Smooth muscle cell (in vitro differentiated cells): ENCODE data around the gene IGSF3. TPM values are rescaled to one million over a fixed set of nuclear protein-coding genes. Genes with fewer than 3 reads are reported as not detected.
"Not testable (repeated sequence)": the region's sequence is repeated elsewhere in the genome, so short reads cannot be mapped to it uniquely, and the experiment has no call there.

Experiments
- DNase-seq: peaks from one replicate; lab custom pipeline; 2025; ENCODE audit not compliant: unreplicated experiment; lab: John Stamatoyannopoulos, UW
- H2AFZ ChIP-seq: fragments of 200-600 bp; sonication (generic); 2 replicates; pipeline ENCODE4 v1.6.0; 2016; ENCODE audit warnings: antibody characterized with exemption, low read depth, mild to moderate bottlenecking
- H3F3A ChIP-seq: fragments of 200-600 bp; sonication (generic); 2 replicates; pipeline ENCODE4 v1.6.0; 2017; ENCODE audit warnings: antibody characterized with exemption, low read depth
- H3K27ac ChIP-seq: fragments of 200-600 bp; sonication (generic); 2 replicates; pipeline ENCODE4 v1.5.1; 2016; ENCODE audit warnings: low read depth, mild to moderate bottlenecking
- H3K27me3 ChIP-seq: fragments of 200-600 bp; sonication (generic); 2 replicates; pipeline ENCODE4 v1.6.1; 2016; ENCODE audit warnings: low read depth, mild to moderate bottlenecking
- H3K36me3 ChIP-seq: fragments of 200-600 bp; sonication (generic); 2 replicates; pipeline ENCODE4 v1.5.1; 2016; ENCODE audit warnings: low read depth
- H3K4me1 ChIP-seq: fragments of 200-600 bp; sonication (generic); 2 replicates; pipeline ENCODE4 v1.5.1; 2016; ENCODE audit warnings: low read depth
- H3K4me2 ChIP-seq: fragments of 200-600 bp; sonication (generic); 2 replicates; pipeline ENCODE4 v1.6.0; 2016; ENCODE audit warnings: mild to moderate bottlenecking
- H3K4me3 ChIP-seq: fragments of 200-600 bp; sonication (generic); 2 replicates; pipeline ENCODE4 v1.5.1; 2016; ENCODE audit warnings: mild to moderate bottlenecking
- H3K79me2 ChIP-seq: fragments of 200-600 bp; sonication (generic); 2 replicates; pipeline ENCODE4 v1.6.0; 2016; ENCODE audit warnings: low read depth, mild to moderate bottlenecking
- H3K9ac ChIP-seq: fragments of 200-600 bp; sonication (generic); 2 replicates; pipeline ENCODE4 v1.6.0; 2016; ENCODE audit warnings: low read depth
- H3K9me3 ChIP-seq: fragments of 200-600 bp; sonication (generic); replicated peaks from 2 replicates; pipeline ENCODE4 v1.5.1; 2016; ENCODE audit warnings: low read depth
- H4K20me1 ChIP-seq: fragments of 200-600 bp; sonication (generic); 2 replicates; pipeline ENCODE4 v1.6.0; 2016; ENCODE audit warnings: low read depth
- WGBS: methylation state at CpG from one replicate; pipeline ENCODE4 v1.1.7; 2016; ENCODE audit warnings: low lambda C conversion rate; 5-methylcytosine and 5-hydroxymethylcytosine counted together
- polyA plus RNA-seq: library from polyadenylated mRNA; unstranded; fragments of >200 nt; fragmentation: Nextera tagmentation; extraction: Ambion mirVana; gene quantifications from 2 replicates; pipeline ENCODE4 v1.2.1, GENCODE V29; 2016
- total RNA-seq: library from RNA; depleted of rRNA; stranded (reverse); fragments of >200 nt; gene quantifications from 2 replicates; pipeline ENCODE4 v1.2.3, GENCODE V29; 2014

IGSF3 gene
- total and polyA plus RNA-seq, 2 experiments from 2014 or later, result 11.9 to 28.4 TPM

- H3K4me3 ChIP-seq, H3K27me3 ChIP-seq, H2AFZ ChIP-seq, H3K79me2 ChIP-seq, H3F3A ChIP-seq, DNase-seq, H3K9me3 ChIP-seq, H3K9ac ChIP-seq, H3K36me3 ChIP-seq, H4K20me1 ChIP-seq: not testable (repeated sequence)
- H3K4me1 ChIP-seq, result peaks cover 17% of the 10 kb centered on the region
- WGBS, result 78% methylated on average over 14 of the region's 16 CpGs
- peak overlapping the region; percentile 6 for H3K4me2 ChIP-seq
- H3K27ac ChIP-seq, result peak overlapping the region; percentile 47
These were observed 21.5 kb downstream of the IGSF3 start for GRCh38 chr1:116645802-116646672.

DNA sequence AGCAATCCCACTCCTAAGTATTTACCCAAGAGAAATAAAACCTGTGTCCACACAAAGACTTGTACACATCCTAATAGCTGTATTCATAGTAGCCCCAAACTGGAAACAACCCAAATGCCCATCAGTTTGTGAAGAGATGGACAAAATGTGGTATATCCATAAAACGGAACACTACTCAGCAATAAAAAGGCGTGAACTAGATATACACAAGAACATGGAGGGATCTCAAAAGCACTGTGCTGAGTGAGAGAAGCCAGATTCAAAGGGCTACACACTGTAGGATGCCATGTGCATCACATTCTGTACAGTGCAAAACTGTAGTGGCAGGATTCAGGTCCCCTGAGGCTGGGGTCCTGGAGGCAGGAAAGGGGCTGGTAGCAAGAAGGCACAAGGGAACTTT, 22.5 kb downstream of the IGSF3 start:
- H3K79me2 ChIP-seq, H3K4me2 ChIP-seq, H4K20me1 ChIP-seq, H3K27me3 ChIP-seq, H2AFZ ChIP-seq, H3K9me3 ChIP-seq, H3K27ac ChIP-seq, H3F3A ChIP-seq, H3K4me3 ChIP-seq, DNase-seq, H3K36me3 ChIP-seq, H3K9ac ChIP-seq: not testable (repeated sequence)
- peaks cover 17% of the 10 kb centered on the region for H3K4me1 ChIP-seq
- whole genome bisulfite sequencing, result 92% methylated on average over 2 of the region's 2 CpGs

DNA sequence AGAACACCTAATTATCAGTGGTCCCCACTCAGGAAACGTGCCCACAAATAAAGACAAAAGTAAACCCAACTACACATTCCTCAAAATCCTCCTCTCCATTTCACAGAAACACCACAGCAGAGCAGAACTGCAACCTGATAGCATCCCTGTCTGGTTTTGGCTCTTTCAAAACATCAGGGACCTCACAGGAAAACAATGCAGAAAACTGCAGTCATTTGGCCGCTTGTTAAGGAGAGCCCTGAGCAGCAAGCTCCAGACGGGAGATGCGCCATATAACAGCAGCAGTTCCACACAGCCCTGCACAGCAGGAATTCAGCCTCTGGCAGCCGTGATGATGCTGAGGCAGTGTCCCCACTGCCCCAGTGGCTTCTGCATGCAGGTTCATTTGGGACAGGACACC, 23.4 kb downstream of the IGSF3 start:
- not testable (repeated sequence) for H3K4me2 ChIP-seq, H3K36me3 ChIP-seq, H3K9me3 ChIP-seq, H3K4me3 ChIP-seq, DNase-seq, H3K79me2 ChIP-seq, H2AFZ ChIP-seq, H4K20me1 ChIP-seq, H3K9ac ChIP-seq, H3K27ac ChIP-seq, H3K27me3 ChIP-seq, H3F3A ChIP-seq
- peaks cover 17% of the 10 kb centered on the region for H3K4me1 ChIP-seq
- WGBS, result 73% methylated on average over 5 of the region's 5 CpGs

- H3K79me2 ChIP-seq, H3K9ac ChIP-seq, H3K4me2 ChIP-seq, H3K36me3 ChIP-seq, H3K4me3 ChIP-seq, DNase-seq, H3K27me3 ChIP-seq, H2AFZ ChIP-seq, H3F3A ChIP-seq, H3K9me3 ChIP-seq, H4K20me1 ChIP-seq: not testable (repeated sequence)
- peak overlapping the region; percentile 47 for H3K27ac ChIP-seq
- WGBS, result 59% methylated on average over 12 of the region's 12 CpGs
- H3K4me1 ChIP-seq, result peaks cover 17% of the 10 kb centered on the region
These were observed 24.2 kb downstream of the IGSF3 start for GRCh38 chr1:116643281-116643751.

DNA sequence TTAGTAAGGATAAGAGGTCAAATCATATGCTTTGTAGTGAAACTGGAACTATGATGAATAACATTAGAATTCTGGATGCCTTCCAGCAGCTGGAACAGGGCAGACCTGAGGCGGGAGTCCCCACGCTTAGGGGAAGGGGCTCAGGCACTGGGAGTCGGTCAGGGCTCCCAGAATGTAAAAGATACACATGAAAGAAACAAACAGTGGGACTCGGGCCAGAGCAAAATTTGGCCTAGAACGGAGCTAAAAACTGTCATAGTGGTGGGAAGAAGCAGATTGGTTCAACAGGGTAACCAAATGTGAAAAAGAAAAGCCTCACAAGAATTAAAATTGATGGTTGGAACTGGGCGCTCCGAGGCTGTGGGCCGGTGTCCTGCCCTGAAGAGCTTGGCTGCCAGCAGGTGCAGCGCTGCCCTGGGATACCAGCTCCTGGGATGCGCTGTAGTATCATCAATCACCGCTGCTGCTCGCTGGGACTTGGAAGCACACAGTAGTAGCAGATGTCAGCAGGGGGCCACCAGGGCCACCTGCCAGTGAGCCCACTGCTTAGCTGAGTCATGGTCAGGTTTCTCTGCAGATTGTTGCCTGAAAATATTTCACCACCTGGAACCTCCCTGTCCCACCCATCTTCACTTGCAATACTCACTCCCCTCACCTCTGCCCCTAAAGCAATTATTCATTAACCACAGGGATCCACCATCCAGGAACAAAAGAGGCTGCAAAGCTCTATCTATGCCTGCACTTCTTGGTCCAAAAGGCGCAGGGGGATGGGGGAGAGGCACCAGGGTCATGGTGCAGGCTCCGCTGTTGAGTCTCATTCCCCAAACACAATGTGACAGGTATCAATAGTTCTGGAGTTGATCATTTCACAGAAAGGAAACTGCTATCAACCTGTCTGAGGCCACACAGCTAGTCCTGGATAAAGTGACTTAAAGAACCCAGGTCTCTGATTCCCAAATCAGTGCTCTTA, 24.9 kb downstream of the IGSF3 start:
- not testable (repeated sequence) for H2AFZ ChIP-seq, H3K27me3 ChIP-seq, H3K79me2 ChIP-seq, H3K36me3 ChIP-seq, DNase-seq, H3K9me3 ChIP-seq, H3K4me2 ChIP-seq, H3F3A ChIP-seq, H3K4me3 ChIP-seq, H3K9ac ChIP-seq, H4K20me1 ChIP-seq
- peaks cover 17% of the 10 kb centered on the region for H3K4me1 ChIP-seq
- peak overlapping the region; percentile 47 for H3K27ac ChIP-seq
- WGBS, result 85% methylated on average over 14 of the region's 14 CpGs

DNA sequence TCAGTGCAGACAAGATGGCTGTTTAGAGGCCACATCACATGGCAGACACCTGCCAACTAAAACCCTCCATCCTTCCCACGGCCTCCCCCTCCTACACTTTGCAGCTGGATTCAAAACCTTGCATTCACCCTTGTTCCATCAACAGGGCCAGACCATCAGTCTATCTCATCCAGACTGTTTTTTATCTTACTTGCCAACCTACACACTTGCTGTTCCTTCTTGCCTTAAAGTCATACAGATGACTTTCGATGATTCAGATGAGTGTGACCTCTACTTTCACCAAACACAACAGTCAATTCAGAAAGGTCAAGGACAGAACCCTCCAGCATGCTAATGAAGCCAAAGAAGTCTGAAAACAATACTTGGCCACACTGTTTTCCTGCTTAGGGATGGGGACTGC, 29.9 kb downstream of the IGSF3 start:
- H3K9ac ChIP-seq, H3F3A ChIP-seq, H3K36me3 ChIP-seq, H3K4me2 ChIP-seq, DNase-seq, H3K79me2 ChIP-seq, H3K4me1 ChIP-seq, H2AFZ ChIP-seq, H3K4me3 ChIP-seq, H3K27ac ChIP-seq, H3K27me3 ChIP-seq, H3K9me3 ChIP-seq, H4K20me1 ChIP-seq: not testable (repeated sequence)
- 59% methylated on average over 2 of the region's 2 CpGs for WGBS

DNA sequence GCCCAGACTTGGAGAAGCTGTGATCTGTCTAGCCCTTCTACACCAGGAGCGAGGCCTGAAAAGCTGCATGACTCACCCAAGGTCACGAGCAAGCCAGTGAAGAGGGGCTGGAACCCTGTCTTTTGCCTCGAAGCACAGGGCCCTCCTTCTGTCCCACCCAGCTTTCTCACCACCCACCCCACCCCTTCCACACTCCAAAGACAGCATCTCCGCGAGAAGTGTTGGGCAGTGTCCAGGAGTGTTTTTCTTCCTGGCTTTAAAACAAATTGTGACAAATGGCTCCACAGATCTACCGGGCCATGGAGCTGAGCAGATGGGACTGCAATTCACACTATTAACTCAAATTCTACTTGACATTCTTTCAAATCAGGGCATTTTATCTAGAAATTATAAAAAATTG, 30.9 kb downstream of the IGSF3 start:
- not testable (repeated sequence) for H3K36me3 ChIP-seq, H3K9me3 ChIP-seq, H3K27me3 ChIP-seq, H3K9ac ChIP-seq, H3F3A ChIP-seq, H3K27ac ChIP-seq, H3K79me2 ChIP-seq, H3K4me2 ChIP-seq, H2AFZ ChIP-seq, H3K4me3 ChIP-seq, DNase-seq, H4K20me1 ChIP-seq
- peaks cover 11% of the 10 kb centered on the region for H3K4me1 ChIP-seq
- WGBS, result 60% methylated on average over 6 of the region's 6 CpGs

- H3K27ac ChIP-seq, H3K79me2 ChIP-seq, H3F3A ChIP-seq, H4K20me1 ChIP-seq, H3K4me2 ChIP-seq, H3K9ac ChIP-seq, H3K36me3 ChIP-seq, H3K9me3 ChIP-seq, H3K27me3 ChIP-seq, DNase-seq, H3K4me3 ChIP-seq, H2AFZ ChIP-seq: not testable (repeated sequence)
- H3K4me1 ChIP-seq, result peaks cover 15% of the 10 kb centered on the region
- 96% methylated on average over 3 of the region's 4 CpGs for WGBS
These were observed 33.1 kb downstream of the IGSF3 start for GRCh38 chr1:116634386-116634785.
